Spleen (tissue), 11 donors: Measurements from ENCODE around the gene RAB40C. TPM values are rescaled to one million over a fixed set of nuclear protein-coding genes. Genes with fewer than 3 reads are reported as not detected.

ENCODE experiments used
- DNase-seq: peaks from one replicate; pipeline ENCODE4 v3.0.0-alpha.2; 2020
- H3K27ac ChIP-seq, 8 donors: fragments of 200-600 bp; sonication (generic) in 7 of 8; 1 replicate in 4 of 8; 2 replicates in 4 of 8; pipeline versions ENCODE4 v1.5.0 to v1.8.0; 2016 to 2021; ENCODE audit warnings: inconsistent platforms in 4 of 8, mild to moderate bottlenecking in 4 of 8, moderate library complexity in 1 of 8
- H3K27me3 ChIP-seq, 7 donors: fragments of 200-600 bp; sonication (generic) in 6 of 7; replicated peaks in 1 of 7; 1 replicate in 4 of 7; 2 replicates in 3 of 7; pipeline versions ENCODE4 v1.5.0 to v1.8.0; 2016 to 2021; ENCODE audit warnings: inconsistent platforms in 3 of 7, mild to moderate bottlenecking in 1 of 7
- H3K36me3 ChIP-seq, 6 donors: fragments of 200-600 bp; sonication (generic) in 5 of 6; 1 replicate in 4 of 6; 2 replicates in 2 of 6; pipeline versions ENCODE4 v1.5.0 to v1.8.0; 2016 to 2021; ENCODE audit warnings: inconsistent platforms in 2 of 6
- H3K4me1 ChIP-seq, 6 donors: fragments of 200-600 bp; sonication (generic) in 5 of 6; 1 replicate in 3 of 6; 2 replicates in 3 of 6; pipeline versions ENCODE4 v1.5.0 to v1.8.0; 2016 to 2021; ENCODE audit warnings: inconsistent platforms in 3 of 6
- H3K4me3 ChIP-seq, 8 donors: fragments of 200-600 bp; sonication (generic) in 7 of 8; 1 replicate in 4 of 8; 2 replicates in 4 of 8; pipeline versions ENCODE4 v1.5.0 to v1.8.0; 2016 to 2021; ENCODE audit warnings: inconsistent platforms in 4 of 8, mild to moderate bottlenecking in 4 of 8, moderate library complexity in 2 of 8
- H3K9me3 ChIP-seq, 8 donors: fragments of 200-600 bp; sonication (generic) in 7 of 8; 1 replicate in 4 of 8; 2 replicates in 4 of 8; pipeline versions ENCODE4 v1.5.0 to v1.8.0; 2016 to 2021; ENCODE audit warnings: inconsistent platforms in 4 of 8
- CTCF ChIP-seq, 11 experiments: fragments of 200-600 bp in 7 of 11; fragments of 450-650 bp in 4 of 11; sonication (generic) in 4 of 11; IDR thresholded peaks in 8 of 11; conservative IDR thresholded peaks in 3 of 11; 1 replicate in 7 of 11; 2 replicates in 4 of 11; pipeline versions ENCODE4 v1.4.0 to v1.8.0; 2016 to 2021; ENCODE audit warnings: antibody characterized with exemption in 11 of 11, inconsistent platforms in 4 of 11, mild to moderate bottlenecking in 1 of 11
- POLR2A ChIP-seq, 3 donors: fragments of 450-650 bp; IDR thresholded peaks; one replicate each; pipeline ENCODE4 v1.5.1; 2017; ENCODE audit warnings: antibody characterized with exemption in 3 of 3, mild to moderate bottlenecking in 1 of 3
- POLR2AphosphoS5 ChIP-seq, 3 donors: sonication (generic); formaldehyde crosslinking; IDR thresholded peaks; one replicate each; pipeline ENCODE4 v1.5.1; 2017; ENCODE audit warnings: antibody characterized with exemption in 3 of 3
- WGBS, 5 donors: extraction: QIAGEN DNeasy Blood & Tissue Kit in 3 of 5; methylation state at CpG; one replicate each; pipeline versions ENCODE4 v1.1.5 to v1.1.7; 2013 to 2018; 5-methylcytosine and 5-hydroxymethylcytosine counted together
- intact Hi-C: fragments of 100-400 bp; cut with DNase I; formaldehyde crosslinking; loops from one replicate; pipeline ENCODE4 v1.15.0; 2023; ENCODE audit warnings: low total_unique reads
- polyA plus RNA-seq, 3 donors: library from polyadenylated mRNA; stranded (reverse); fragments of 200-250 nt; gene quantifications; one replicate each; pipeline ENCODE4 v1.2.1, GENCODE V29; 2013
- total RNA-seq, 7 donors: library from RNA; depleted of rRNA in 3 of 7; stranded (reverse); fragments of >200 nt in 3 of 7; fragmentation: NEBNext Ultra II Directional in 4 of 7; extraction: Animal tissue kit (Norgen Biotek cat#: 25700) in 4 of 7; gene quantifications; one replicate each; pipeline versions ENCODE4 v1.1.0 to v1.2.1, GENCODE V29; 2016 to 2021
- donor health status: healthy with polysubstance abuse.
- donor health status: DM: no; HTN: no; CAD: no; lungs with moderate emphysema.
- donor health status: DM: no; HTN: no; CAD: no.
- donor health status: Bipolar disorder and iron deficiency.
- donor health status: healthy.
- donor health status: DM: no; HTN: no; CAD: no.
- donor health status: DM: yes; HTN: yes; CAD: no.

RAB40C gene
- total and polyA plus RNA-seq, 10 donors: 8.1 to 21.6 (median 15.2) TPM

GRCh38 chr16:662597-662996, 72.7 kb downstream of the RAB40C start:
- Histone ChIP-seq H3K4me1 (peaks cover 15 to 36% (median 25%) of the 10 kb centered on the region in 6 donors), H3K4me3 (no peak overlapping the region), H3K36me3 (peaks cover 0 to 12% (median 0%) of the 10 kb centered on the region in 6 donors), H3K27ac (no peak overlapping the region), H3K27me3 (no peaks in the 10 kb centered on the region), H3K9me3 (no peaks in the 10 kb centered on the region)
- intact Hi-C loops: no loop called here
- TF ChIP-seq CTCF (IDR thresholded peaks at IDR 0.05 in 8 of 11, conservative IDR thresholded peaks at IDR 0.05 in 3 of 11) (no peak), POLR2AphosphoS5 (IDR thresholded peaks at IDR 0.05) (no peak), POLR2A (IDR thresholded peaks at IDR 0.05) (no peak)
- no peak for DNase-seq
- 87 to 95% (median 94%) methylated on average over 10 to 21 of the region's 21 CpGs for WGBS, 5 donors

GRCh38 chr16:666572-666971, 76.7 kb downstream of the RAB40C start:
- Histone ChIP-seq H3K4me1 (peaks cover 14 to 43% (median 28%) of the 10 kb centered on the region in 6 donors), H3K27me3 (no peaks in the 10 kb centered on the region), H3K9me3 (no peaks in the 10 kb centered on the region), H3K4me3 (no peak overlapping the region), H3K27ac (peak overlapping the region in 1 of 8 donors; percentile 94), H3K36me3 (peaks cover 0 to 26% (median 22%) of the 10 kb centered on the region in 6 donors)
- WGBS, 5 donors: 89 to 96% (median 92%) methylated on average over 11 to 13 of the region's 13 CpGs
- no peak for TF ChIP-seq POLR2AphosphoS5 (IDR thresholded peaks at IDR 0.05)
- no peak for TF ChIP-seq POLR2A (IDR thresholded peaks at IDR 0.05)
- TF ChIP-seq CTCF (IDR thresholded peaks at IDR 0.05 in 8 of 11, conservative IDR thresholded peaks at IDR 0.05 in 3 of 11): no peak
- intact Hi-C loops: no loop called here
- no peak for DNase-seq

- Histone ChIP-seq H3K9me3 (no peaks in the 10 kb centered on the region), H3K4me1 (peaks cover 14 to 39% (median 27%) of the 10 kb centered on the region in 6 donors), H3K4me3 (peak overlapping the region in 6 of 8 donors; percentile 70 to 99 (median 92)), H3K27ac (peak overlapping the region; percentile 75 to 94 (median 90)), H3K36me3 (peaks cover 0 to 33% (median 29%) of the 10 kb centered on the region in 6 donors), H3K27me3 (no peaks in the 10 kb centered on the region)
- peak; percentile 88 for DNase-seq
- no peak for TF ChIP-seq CTCF (IDR thresholded peaks at IDR 0.05 in 8 of 11, conservative IDR thresholded peaks at IDR 0.05 in 3 of 11)
- no peak for TF ChIP-seq POLR2AphosphoS5 (IDR thresholded peaks at IDR 0.05)
- TF ChIP-seq POLR2A (IDR thresholded peaks at IDR 0.05): no peak
- 83 to 90% (median 89%) methylated on average over 6 to 22 of the region's 22 CpGs for WGBS, 5 donors
- intact Hi-C loops: no loop called here
These were observed 77.4 kb downstream of the RAB40C start for GRCh38 chr16:667113-667779.

- peak; percentile 99 for DNase-seq
- WGBS, 5 donors: 1% methylated on average over 34 to 78 of the region's 78 CpGs
- Histone ChIP-seq H3K36me3 (peaks cover 0 to 40% (median 36%) of the 10 kb centered on the region in 6 donors), H3K4me1 (peaks cover 14 to 39% (median 27%) of the 10 kb centered on the region in 6 donors), H3K4me3 (peak within 1 kb of the TSS; percentile 70 to 99 (median 90)), H3K9me3 (no peaks in the 10 kb centered on the region), H3K27ac (peak within 1 kb of the TSS; percentile 75 to 94 (median 90)), H3K27me3 (no peaks in the 10 kb centered on the region)
- intact Hi-C loops: no loop called here
- peak; percentile 90 to 94 (median 91) for TF ChIP-seq POLR2AphosphoS5 (IDR thresholded peaks at IDR 0.05)
- peak in 1 of 3 donors; percentile 41 for TF ChIP-seq POLR2A (IDR thresholded peaks at IDR 0.05)
- peak in 10 of 11 experiments; percentile 61 to 99 (median 96) for TF ChIP-seq CTCF (IDR thresholded peaks at IDR 0.05 in 8 of 11, conservative IDR thresholded peaks at IDR 0.05 in 3 of 11)
These were observed 78.1 kb downstream of the RAB40C start, which contains the start of gene RHOT2 for GRCh38 chr16:667780-668518. RHOT2 (plus strand) TSS chr16:668132; CDS start chr16:668200, 68 bp downstream.
